ENCODE measurements around the gene SNRPE. TPM values are rescaled to one million over a fixed set of nuclear protein-coding genes. Genes with fewer than 3 reads are reported as not detected.
"Not testable (repeated sequence)": the region's sequence is repeated elsewhere in the genome, so short reads cannot be mapped to it uniquely, and the experiment has no call there.

Gene SNRPE
- total RNA-seq (2014; rRNA removed; shearing (Covaris generic); ENCODE audit: low replicate concordance), result 77.1 and 95.9 TPM in 2 replicates

DNA sequence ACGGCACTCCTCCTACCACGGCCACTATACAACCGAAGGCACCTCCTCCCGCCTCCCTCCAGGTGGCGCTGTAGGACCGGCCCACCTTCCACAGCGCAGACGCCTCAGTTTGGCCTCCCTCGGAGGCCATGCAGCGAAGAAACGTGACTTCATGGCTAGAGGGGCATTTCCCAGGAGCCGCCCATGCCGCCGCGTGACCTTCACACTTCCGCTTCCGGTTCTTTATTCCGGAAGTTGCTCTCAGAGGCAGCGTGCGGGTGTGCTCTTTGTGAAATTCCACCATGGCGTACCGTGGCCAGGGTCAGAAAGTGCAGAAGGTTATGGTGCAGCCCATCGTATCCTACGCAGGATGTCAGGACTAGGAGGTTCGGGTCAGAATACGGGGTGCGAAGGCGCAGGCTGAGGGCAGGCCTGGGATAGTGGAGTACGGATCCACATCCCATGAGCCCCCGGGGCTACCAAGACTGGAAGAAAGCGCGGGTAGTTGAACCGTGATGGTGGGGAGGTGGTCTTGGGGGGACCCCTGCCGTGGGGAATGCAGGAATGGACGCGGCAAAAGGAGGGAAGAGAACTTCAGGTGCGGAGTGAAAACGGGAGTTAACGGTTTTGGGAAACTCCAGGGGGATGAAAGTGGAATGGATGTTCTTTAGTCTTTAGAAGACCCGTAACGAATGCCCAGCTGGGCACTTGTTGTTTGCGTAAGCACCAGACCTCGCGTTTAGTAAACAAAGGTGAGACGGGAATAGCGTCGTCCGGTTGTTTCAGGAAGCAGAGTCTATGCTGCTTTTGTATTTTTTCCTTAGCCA is at the start of gene SNRPE:
SNRPE (plus strand) TSS at position 221 of the 806 bp plus-strand sequence; CDS start at position 282, 61 bp downstream.
- peak; percentile 99 for DNase-seq
- Histone ChIP-seq H3K9ac (ENCODE audit: low read length) (peak within 1 kb of the TSS; percentile 89), H3K79me2 (ENCODE audit: low read length) (peaks cover 40% of the 10 kb centered on the region), H3K27me3 (ENCODE audit: low read length) (no peaks in the 10 kb centered on the region), H4K20me1 (ENCODE audit: insufficient read depth, low read depth, low read length) (peaks cover 5% of the 10 kb centered on the region; the same call in 1 of the 2 replicates), H2AFZ (ENCODE audit: low read length) (peak within 1 kb of the TSS; percentile 49; the same call in 1 of the 2 replicates), H3K9me2 (replicated peaks; ENCODE audit: insufficient read depth, low read length) (no peaks in the 10 kb centered on the region), H3K27ac (ENCODE audit: low read length) (peak within 1 kb of the TSS; percentile 46), H3K36me3 (ENCODE audit: insufficient read depth, low read length) (peaks cover 28% of the 10 kb centered on the region; the same call in 1 of the 2 replicates), H3K9me3 (ENCODE audit: low read length) (no peaks in the 10 kb centered on the region), H3K4me2 (ENCODE audit: low read depth, low read length, poor library complexity, severe bottlenecking) (peak within 1 kb of the TSS; percentile 90), H3K4me3 (ENCODE audit: low read length) (peak within 1 kb of the TSS; percentile 97), H3K4me1 (ENCODE audit: low read length) (peaks cover 16% of the 10 kb centered on the region)

DNA sequence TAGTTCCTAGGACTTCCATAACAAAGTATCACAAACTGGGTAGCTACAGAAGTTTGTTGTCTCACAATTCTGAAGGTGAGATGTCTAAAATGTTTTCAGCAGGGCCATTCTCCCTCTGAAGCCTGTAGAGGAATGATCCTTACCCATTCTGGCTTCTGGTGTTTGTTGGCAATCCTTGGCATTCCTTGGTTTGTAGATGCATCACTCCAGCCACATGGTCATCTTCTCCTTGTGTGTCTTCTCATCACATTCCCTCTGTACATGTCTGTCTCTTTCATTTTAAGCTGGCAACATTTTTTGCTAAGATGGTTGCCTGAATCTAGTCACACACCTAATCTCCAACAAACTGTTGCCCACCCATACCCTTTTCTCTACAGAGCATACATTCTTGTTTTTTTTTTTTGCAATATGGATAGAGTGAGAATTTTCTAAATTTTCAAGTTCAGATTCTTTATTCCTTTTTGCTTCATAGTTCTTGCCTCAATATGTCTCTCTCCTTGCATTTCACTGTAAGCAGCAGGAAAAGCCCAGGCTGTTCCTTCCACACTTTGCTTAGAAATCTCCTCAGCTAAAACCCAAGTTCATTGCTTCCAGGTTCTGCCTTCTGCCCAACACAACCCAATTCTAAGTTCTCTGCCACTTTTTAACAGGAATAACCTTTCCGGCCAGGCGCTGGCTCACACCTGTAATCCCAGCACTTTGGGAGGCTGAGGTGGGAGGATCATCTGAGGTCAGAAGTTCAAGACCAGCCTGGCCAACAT is 47.6 kb upstream of the SNRPE start:
- H3K79me2 ChIP-seq (ENCODE audit: low read length), result peaks cover 77% of the 10 kb centered on the region
- H3K27me3 ChIP-seq (ENCODE audit: low read length), result no peaks in the 10 kb centered on the region
- H3K9me3 ChIP-seq (ENCODE audit: low read length), result no peaks in the 10 kb centered on the region
- no peaks in the 10 kb centered on the region for H3K9me2 ChIP-seq (replicated peaks; ENCODE audit: insufficient read depth, low read length)
- no peak overlapping the region for H3K4me3 ChIP-seq (ENCODE audit: low read length)
- no peaks in the 10 kb centered on the region for H4K20me1 ChIP-seq (ENCODE audit: insufficient read depth, low read depth, low read length)
- no peak overlapping the region for H3K9ac ChIP-seq (ENCODE audit: low read length)
- H3K4me1 ChIP-seq (ENCODE audit: low read length), result no peaks in the 10 kb centered on the region
- H3K27ac ChIP-seq (ENCODE audit: low read length), result no peak overlapping the region
- no peak overlapping the region for H3K4me2 ChIP-seq (ENCODE audit: low read depth, low read length, poor library complexity, severe bottlenecking)
- no peak overlapping the region for H2AFZ ChIP-seq (ENCODE audit: low read length)
- DNase-seq, result no peak
- peaks cover 29% of the 10 kb centered on the region; the same call in 1 of the 2 replicates for H3K36me3 ChIP-seq (ENCODE audit: insufficient read depth, low read length)

DNA sequence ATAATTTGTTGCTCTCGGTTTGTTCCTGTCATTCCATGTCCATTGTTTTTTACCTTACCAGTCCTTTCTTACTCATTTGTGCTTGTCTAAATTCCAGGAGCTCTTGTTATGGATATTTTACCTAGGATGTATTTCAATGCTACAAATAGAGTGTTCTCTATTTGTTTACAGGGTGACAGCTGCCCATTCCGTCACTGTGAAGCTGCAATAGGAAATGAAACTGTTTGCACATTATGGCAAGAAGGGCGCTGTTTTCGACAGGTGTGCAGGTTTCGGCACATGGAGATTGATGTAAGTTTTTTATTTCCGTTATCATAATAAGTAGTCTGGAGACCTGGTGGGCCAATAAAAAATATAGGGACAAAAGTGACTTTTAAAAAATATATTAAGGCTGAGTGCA is 43.0 kb upstream of the SNRPE start:
- no peak overlapping the region for H2AFZ ChIP-seq (ENCODE audit: low read length)
- no peaks in the 10 kb centered on the region for H3K27me3 ChIP-seq (ENCODE audit: low read length)
- H3K79me2 ChIP-seq (ENCODE audit: low read length), result peaks cover 75% of the 10 kb centered on the region
- H3K9ac ChIP-seq (ENCODE audit: low read length), result no peak overlapping the region
- H3K27ac ChIP-seq (ENCODE audit: low read length), result no peak overlapping the region
- no peaks in the 10 kb centered on the region for H3K9me3 ChIP-seq (ENCODE audit: low read length)
- no peaks in the 10 kb centered on the region for H4K20me1 ChIP-seq (ENCODE audit: insufficient read depth, low read depth, low read length)
- DNase-seq, result no peak
- no peak overlapping the region for H3K4me3 ChIP-seq (ENCODE audit: low read length)
- H3K4me2 ChIP-seq (ENCODE audit: low read depth, low read length, poor library complexity, severe bottlenecking), result no peak overlapping the region
- no peaks in the 10 kb centered on the region for H3K9me2 ChIP-seq (replicated peaks; ENCODE audit: insufficient read depth, low read length)
- H3K36me3 ChIP-seq (ENCODE audit: insufficient read depth, low read length), result peaks cover 40% of the 10 kb centered on the region; the same call in 1 of the 2 replicates
- H3K4me1 ChIP-seq (ENCODE audit: low read length), result no peaks in the 10 kb centered on the region

- Histone ChIP-seq H3K79me2 (ENCODE audit: low read length) (peaks cover 68% of the 10 kb centered on the region), H3K4me2 (ENCODE audit: low read depth, low read length, poor library complexity, severe bottlenecking) (no peak overlapping the region), H3K27ac (ENCODE audit: low read length) (no peak overlapping the region), H3K9ac (ENCODE audit: low read length) (no peak overlapping the region), H3K9me3 (ENCODE audit: low read length) (no peaks in the 10 kb centered on the region), H3K9me2 (replicated peaks; ENCODE audit: insufficient read depth, low read length) (no peaks in the 10 kb centered on the region), H3K4me3 (ENCODE audit: low read length) (no peak overlapping the region), H4K20me1 (ENCODE audit: insufficient read depth, low read depth, low read length) (peaks cover 3% of the 10 kb centered on the region; the same call in 1 of the 2 replicates), H2AFZ (ENCODE audit: low read length) (no peak overlapping the region), H3K4me1 (ENCODE audit: low read length) (no peaks in the 10 kb centered on the region), H3K27me3 (ENCODE audit: low read length) (no peaks in the 10 kb centered on the region), H3K36me3 (ENCODE audit: insufficient read depth, low read length) (peaks cover 42% of the 10 kb centered on the region; the same call in 1 of the 2 replicates)
- peak; percentile 34 for DNase-seq
These were observed 38.1 kb upstream of the SNRPE start for GRCh38 chr1:203823306-203823705.

DNA sequence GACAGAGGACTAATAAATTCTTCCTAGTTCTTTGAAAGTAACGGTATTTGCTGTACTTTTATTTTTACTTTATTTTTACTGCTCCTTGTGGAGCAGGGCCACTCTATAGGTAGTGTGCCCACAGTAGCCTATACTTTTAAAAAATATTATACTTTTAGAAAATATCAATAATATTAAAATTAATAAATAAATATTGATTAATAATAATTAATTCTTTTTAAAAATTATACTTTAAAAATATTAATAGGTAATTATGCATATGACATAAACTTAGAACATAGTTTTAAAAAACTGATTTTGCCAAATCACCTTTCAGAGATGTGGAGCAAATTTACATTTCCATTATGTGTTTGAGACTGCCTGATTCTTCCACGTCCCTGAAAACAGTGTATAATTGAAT is 35.2 kb upstream of the SNRPE start:
- H3K79me2 ChIP-seq (ENCODE audit: low read length), result peaks cover 50% of the 10 kb centered on the region
- H3K9me3 ChIP-seq (ENCODE audit: low read length), result no peaks in the 10 kb centered on the region
- no peak overlapping the region for H3K4me3 ChIP-seq (ENCODE audit: low read length)
- no peak overlapping the region for H3K27ac ChIP-seq (ENCODE audit: low read length)
- H2AFZ ChIP-seq (ENCODE audit: low read length), result no peak overlapping the region
- DNase-seq, result peak; percentile 37
- H4K20me1 ChIP-seq (ENCODE audit: insufficient read depth, low read depth, low read length), result peaks cover 3% of the 10 kb centered on the region; the same call in 1 of the 2 replicates
- no peaks in the 10 kb centered on the region for H3K4me1 ChIP-seq (ENCODE audit: low read length)
- H3K4me2 ChIP-seq (ENCODE audit: low read depth, low read length, poor library complexity, severe bottlenecking), result no peak overlapping the region
- peaks cover 57% of the 10 kb centered on the region for H3K36me3 ChIP-seq (ENCODE audit: insufficient read depth, low read length)
- H3K9me2 ChIP-seq (replicated peaks; ENCODE audit: insufficient read depth, low read length), result no peaks in the 10 kb centered on the region
- H3K9ac ChIP-seq (ENCODE audit: low read length), result no peak overlapping the region
- H3K27me3 ChIP-seq (ENCODE audit: low read length), result no peaks in the 10 kb centered on the region

GRCh38 chr1:203828002-203828401 is 33.4 kb upstream of the SNRPE start:
- no peaks in the 10 kb centered on the region for H3K4me1 ChIP-seq (ENCODE audit: low read length)
- H3K4me3 ChIP-seq (ENCODE audit: low read length), result no peak overlapping the region
- H3K79me2 ChIP-seq (ENCODE audit: low read length), result peaks cover 38% of the 10 kb centered on the region
- peaks cover 47% of the 10 kb centered on the region for H3K36me3 ChIP-seq (ENCODE audit: insufficient read depth, low read length)
- H3K27me3 ChIP-seq (ENCODE audit: low read length), result no peaks in the 10 kb centered on the region
- H3K4me2 ChIP-seq (ENCODE audit: low read depth, low read length, poor library complexity, severe bottlenecking), result no peak overlapping the region
- no peaks in the 10 kb centered on the region for H3K9me2 ChIP-seq (replicated peaks; ENCODE audit: insufficient read depth, low read length)
- no peak overlapping the region for H3K9ac ChIP-seq (ENCODE audit: low read length)
- H4K20me1 ChIP-seq (ENCODE audit: insufficient read depth, low read depth, low read length), result peaks cover 3% of the 10 kb centered on the region; the same call in 1 of the 2 replicates
- no peaks in the 10 kb centered on the region for H3K9me3 ChIP-seq (ENCODE audit: low read length)
- no peak overlapping the region for H3K27ac ChIP-seq (ENCODE audit: low read length)
- DNase-seq, result no peak
- no peak overlapping the region for H2AFZ ChIP-seq (ENCODE audit: low read length)

GRCh38 chr1:203828503-203828902 is 32.9 kb upstream of the SNRPE start:
- DNase-seq, result no peak
- H3K36me3 ChIP-seq (ENCODE audit: insufficient read depth, low read length), result peaks cover 46% of the 10 kb centered on the region

GRCh38 chr1:203829247-203829646 is 32.2 kb upstream of the SNRPE start:
- H3K4me2 ChIP-seq (ENCODE audit: low read depth, low read length, poor library complexity, severe bottlenecking); H4K20me1 ChIP-seq (ENCODE audit: insufficient read depth, low read depth, low read length); H3K27me3 ChIP-seq (ENCODE audit: low read length); H3K9ac ChIP-seq (ENCODE audit: low read length); H3K4me1 ChIP-seq (ENCODE audit: low read length); H2AFZ ChIP-seq (ENCODE audit: low read length); H3K27ac ChIP-seq (ENCODE audit: low read length); H3K9me2 ChIP-seq (replicated peaks; ENCODE audit: insufficient read depth, low read length); DNase-seq; H3K9me3 ChIP-seq (ENCODE audit: low read length); H3K4me3 ChIP-seq (ENCODE audit: low read length): not testable (repeated sequence)
- H3K79me2 ChIP-seq (ENCODE audit: low read length), result peaks cover 31% of the 10 kb centered on the region
- H3K36me3 ChIP-seq (ENCODE audit: insufficient read depth, low read length), result peaks cover 52% of the 10 kb centered on the region

More at GRCh38 chr1:203828503-203828902, 32.9 kb upstream of the SNRPE start:
- Histone ChIP-seq H3K27ac (ENCODE audit: low read length) (no peak overlapping the region), H2AFZ (ENCODE audit: low read length) (no peak overlapping the region), H3K4me1 (ENCODE audit: low read length) (no peaks in the 10 kb centered on the region), H3K9me3 (ENCODE audit: low read length) (no peaks in the 10 kb centered on the region), H3K79me2 (ENCODE audit: low read length) (peaks cover 33% of the 10 kb centered on the region), H3K27me3 (ENCODE audit: low read length) (no peaks in the 10 kb centered on the region), H3K4me2 (ENCODE audit: low read depth, low read length, poor library complexity, severe bottlenecking) (no peak overlapping the region), H4K20me1 (ENCODE audit: insufficient read depth, low read depth, low read length) (peaks cover 3% of the 10 kb centered on the region; the same call in 1 of the 2 replicates), H3K9ac (ENCODE audit: low read length) (no peak overlapping the region), H3K4me3 (ENCODE audit: low read length) (no peak overlapping the region), H3K9me2 (replicated peaks; ENCODE audit: insufficient read depth, low read length) (no peaks in the 10 kb centered on the region)

Data from Karpas-422 (cell line).